ENCODE results near the gene ALDH3A1.

Gene ALDH3A1

GRCh38 chr17:19725486-19725885 lies 22.6 kb downstream of the ALDH3A1 start:
- TF ChIP-seq CTCF (IDR thresholded peaks at IDR 0.05; ENCODE audit: insufficient read depth, low read depth, low read length, missing control alignments), result no peak
- H3K4me3 ChIP-seq (ENCODE audit: low read depth, low read length), result no peak overlapping the region
- no peak for DNase-seq (ENCODE audit: low read depth)

- DNase-seq (ENCODE audit: low read depth), result peak; percentile 37
- peak overlapping the region; percentile 23 for H3K4me3 ChIP-seq (ENCODE audit: low read depth, low read length)
- TF ChIP-seq CTCF (IDR thresholded peaks at IDR 0.05; ENCODE audit: insufficient read depth, low read depth, low read length, missing control alignments), result no peak
Observed at GRCh38 chr17:19724501-19725420, 23.3 kb downstream of the ALDH3A1 start.

GRCh38 chr17:19723964-19724363 lies 24.1 kb downstream of the ALDH3A1 start:
- TF ChIP-seq CTCF (IDR thresholded peaks at IDR 0.05; ENCODE audit: insufficient read depth, low read depth, low read length, missing control alignments), result no peak
- H3K4me3 ChIP-seq (ENCODE audit: low read depth, low read length), result no peak overlapping the region
- no peak for DNase-seq (ENCODE audit: low read depth)

- no peak for DNase-seq (ENCODE audit: low read depth)
- H3K4me3 ChIP-seq (ENCODE audit: low read depth, low read length), result no peak overlapping the region
- TF ChIP-seq CTCF (IDR thresholded peaks at IDR 0.05; ENCODE audit: insufficient read depth, low read depth, low read length, missing control alignments), result no peak
Observed at GRCh38 chr17:19720631-19721426, 27.3 kb downstream of the ALDH3A1 start.

- DNase-seq (ENCODE audit: low read depth), result no peak
Observed at GRCh38 chr17:19720210-19720475, 28.0 kb downstream of the ALDH3A1 start.

More at GRCh38 chr17:19720210-19720475, 28.0 kb downstream of the ALDH3A1 start:
- TF ChIP-seq CTCF (IDR thresholded peaks at IDR 0.05; ENCODE audit: insufficient read depth, low read depth, low read length, missing control alignments), result no peak
- no peak overlapping the region for H3K4me3 ChIP-seq (ENCODE audit: low read depth, low read length)

Data from GM12865 (cell line).